GM21576 (cell line): ENCODE measurements around the gene ARHGAP27.
"Not testable (repeated sequence)": the region's sequence is repeated elsewhere in the genome, so short reads cannot be mapped to it uniquely, and the experiment has no call there.

ENCODE experiments used
- ATAC-seq: cut with Tn5 transposase; IDR thresholded peaks from one replicate; pipeline ENCODE4 v1.9.1; 2021; ENCODE audit warnings: mild to moderate bottlenecking, moderate library complexity; ENCODE audit not compliant: unreplicated experiment

ARHGAP27 gene

GRCh38 chr17:45446872-45447625 lies 14.4 kb upstream of the ARHGAP27 start:
- not testable (repeated sequence) for ATAC-seq

GRCh38 chr17:45445901-45446743 lies 13.5 kb upstream of the ARHGAP27 start:
- ATAC-seq, result not testable (repeated sequence)

GRCh38 chr17:45444856-45445820 lies 12.5 kb upstream of the ARHGAP27 start:
- ATAC-seq, result not testable (repeated sequence)

- not testable (repeated sequence) for ATAC-seq
These were observed 11.6 kb upstream of the ARHGAP27 start for GRCh38 chr17:45444301-45444700.

GRCh38 chr17:45443371-45444260 lies 10.9 kb upstream of the ARHGAP27 start:
- ATAC-seq, result not testable (repeated sequence)

GRCh38 chr17:45441526-45442310 lies 9.0 kb upstream of the ARHGAP27 start:
- no peak for ATAC-seq

- peak; percentile 62 for ATAC-seq
These were observed 8.3 kb upstream of the ARHGAP27 start for GRCh38 chr17:45440839-45441515.

GRCh38 chr17:45440161-45440778 lies 7.6 kb upstream of the ARHGAP27 start:
- no peak for ATAC-seq

GRCh38 chr17:45438931-45439610 lies 6.4 kb upstream of the ARHGAP27 start:
- no peak for ATAC-seq

GRCh38 chr17:45437465-45438283 lies 5.0 kb upstream of the ARHGAP27 start:
- ATAC-seq, result no peak

GRCh38 chr17:45436625-45437464 lies 4.2 kb upstream of the ARHGAP27 start:
- ATAC-seq, result no peak

GRCh38 chr17:45436161-45436560 lies 3.5 kb upstream of the ARHGAP27 start:
- ATAC-seq, result no peak

- ATAC-seq, result no peak
These were observed 2.8 kb upstream of the ARHGAP27 start for GRCh38 chr17:45435481-45435880.

GRCh38 chr17:45433159-45433535 lies 477 bp upstream of the ARHGAP27 start:
- ATAC-seq, result no peak

GRCh38 chr17:45431531-45432404 lies 902 bp downstream of the ARHGAP27 start:
- ATAC-seq, result peak; percentile 48
